ENCODE results near the gene CMC2. TPM values are rescaled to one million over a fixed set of nuclear protein-coding genes. Genes with fewer than 3 reads are reported as not detected.
A peak's percentile ranks its signal among the peaks of the same experiment; 100 is the strongest.

CMC2 gene
- 57.7 and 87.8 TPM in 2 replicates for total RNA-seq (2014; rRNA removed; shearing (Covaris generic))

GRCh38 chr16:81006813-81007695 is at the start of gene CMC2, which contains the start of gene CENPN:
Gene CMC2, minus strand, starts transcription at chr16:81006885. Its CDS starts 9,491 bp downstream, at chr16:80997394.
Gene CENPN, plus strand, starts transcription at chr16:81007214. Its CDS starts 4,726 bp downstream, at chr16:81011940.
- DNase-seq (ENCODE audit: low spot score): peak; percentile 97

DNA sequence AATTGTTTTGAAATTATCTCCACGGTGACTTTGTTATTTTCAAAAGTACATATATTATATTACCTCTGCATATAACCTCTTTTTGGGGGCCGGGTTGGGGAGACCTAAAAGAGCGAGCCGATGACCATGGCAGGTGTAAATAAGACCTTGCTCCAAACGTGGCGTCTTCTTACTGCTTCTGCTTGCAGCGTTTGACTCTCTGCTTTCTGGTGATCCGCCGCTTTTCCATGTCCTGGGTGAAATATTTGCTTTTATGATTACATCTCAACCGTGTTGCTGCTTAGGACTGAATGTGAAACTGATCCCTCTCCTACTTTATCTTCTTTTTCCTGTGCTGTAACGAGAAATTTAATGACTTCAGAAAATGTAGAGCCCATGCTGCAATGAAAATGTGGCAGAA is 47.1 kb upstream of the CMC2 start:
- DNase-seq (ENCODE audit: low spot score): no peak

DNA sequence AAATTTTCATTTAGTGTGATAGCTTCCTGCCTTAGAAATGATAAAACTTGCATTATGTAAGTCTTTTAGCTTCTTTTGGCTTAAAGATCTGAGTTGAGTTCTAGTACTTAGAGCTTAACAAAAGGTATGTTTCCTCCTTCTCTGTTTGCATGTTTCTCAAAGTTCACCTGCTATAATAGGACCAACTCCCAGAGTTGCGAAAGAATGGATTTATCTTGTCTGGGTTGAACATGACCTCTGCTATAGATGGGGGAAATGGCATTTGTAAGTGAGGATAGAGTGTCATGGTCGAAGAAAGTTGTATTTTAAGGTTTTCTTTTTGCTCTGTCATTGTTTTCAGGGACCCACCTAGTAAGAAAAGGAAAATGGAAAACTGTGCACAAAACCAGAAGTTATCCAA is 36.1 kb upstream of the CMC2 start:
- DNase-seq (ENCODE audit: low spot score): no peak

DNA sequence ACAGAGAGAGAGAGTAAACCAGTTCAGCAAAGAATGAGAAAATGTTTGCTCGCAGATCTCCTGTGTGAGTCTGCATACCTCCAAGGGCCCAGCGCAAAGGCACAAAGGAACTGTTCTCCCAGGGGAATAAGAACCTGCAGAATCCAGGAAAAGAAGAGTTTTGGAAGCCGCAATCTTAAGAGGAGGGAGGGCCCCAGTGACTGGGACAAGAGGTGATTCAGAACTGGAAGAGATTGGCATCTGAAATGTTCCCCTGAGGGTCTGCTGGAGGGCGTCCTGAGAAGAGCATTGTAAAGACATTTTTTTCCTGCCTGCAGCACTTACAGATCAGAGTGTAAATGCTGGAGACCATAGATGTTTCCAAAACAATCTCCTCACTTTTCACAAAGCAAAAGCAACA is 35.0 kb upstream of the CMC2 start:
- no peak for DNase-seq (ENCODE audit: low spot score)

DNA sequence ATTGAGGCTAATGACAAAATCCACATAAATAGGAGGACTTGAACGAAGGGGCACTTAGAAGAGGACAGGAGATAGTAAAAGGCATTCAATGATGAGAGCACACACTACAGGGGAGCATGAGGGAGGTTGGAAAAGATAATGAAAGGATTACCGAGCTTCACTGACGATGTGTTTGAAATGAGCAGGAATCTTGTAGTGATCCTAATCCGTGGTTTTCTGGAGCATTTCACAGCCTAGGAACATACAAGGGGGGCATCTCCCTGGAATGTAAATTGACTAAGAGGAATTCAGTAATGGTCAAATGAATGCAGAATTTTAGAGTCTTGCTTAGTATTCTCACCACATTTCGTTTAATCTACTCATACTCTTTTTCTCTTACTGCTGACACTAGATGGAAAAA is 34.2 kb upstream of the CMC2 start:
- no peak for DNase-seq (ENCODE audit: low spot score)

DNA sequence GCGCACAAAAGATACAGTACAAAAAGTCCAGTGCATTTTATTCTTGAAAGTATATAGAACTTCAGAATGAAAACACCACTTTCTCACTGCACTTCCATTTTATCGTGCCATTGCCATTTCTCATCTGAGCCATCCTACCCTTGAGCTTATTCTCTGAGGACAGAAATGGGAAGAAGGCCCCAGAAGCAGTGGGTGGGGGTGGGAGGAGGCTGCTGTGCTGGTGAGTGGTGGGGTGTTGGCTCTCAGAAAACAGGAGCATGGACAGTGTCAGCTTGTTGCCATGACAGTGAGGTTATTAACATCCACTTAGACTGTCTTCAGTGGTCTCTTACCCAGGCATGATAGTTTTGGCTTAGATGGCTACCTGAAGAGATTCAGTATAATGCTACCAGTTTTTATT is 33.4 kb upstream of the CMC2 start:
- no peak for DNase-seq (ENCODE audit: low spot score)

DNA sequence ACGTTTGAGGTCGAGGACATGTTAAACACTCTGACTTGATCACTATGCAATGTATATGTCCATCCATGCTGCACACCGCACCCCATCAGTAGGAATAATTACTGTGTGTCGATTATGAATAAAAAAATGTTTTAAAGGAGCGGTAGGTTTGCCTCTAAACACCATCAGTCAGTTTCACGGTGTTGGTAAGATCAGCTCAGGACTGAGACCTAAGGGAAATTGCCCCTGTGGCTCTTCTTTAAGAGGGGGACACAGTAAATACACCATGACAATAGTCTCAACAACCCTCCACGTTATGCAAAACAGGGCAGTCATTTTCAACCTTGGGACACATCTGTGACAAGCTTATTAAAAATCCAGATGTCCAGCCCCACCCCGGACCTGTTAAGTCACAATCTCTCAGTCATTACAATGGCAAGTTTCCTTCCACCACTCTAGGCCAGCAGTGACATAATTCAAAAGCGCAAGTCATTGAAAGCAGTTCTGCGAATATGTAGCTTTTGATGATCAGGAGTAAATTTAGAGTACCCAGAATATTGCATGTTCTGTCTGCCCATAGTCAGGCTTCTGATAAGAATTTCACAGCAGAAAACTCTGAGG is 30.2 kb upstream of the CMC2 start:
- peak; percentile 23 for DNase-seq (ENCODE audit: low spot score)

DNA sequence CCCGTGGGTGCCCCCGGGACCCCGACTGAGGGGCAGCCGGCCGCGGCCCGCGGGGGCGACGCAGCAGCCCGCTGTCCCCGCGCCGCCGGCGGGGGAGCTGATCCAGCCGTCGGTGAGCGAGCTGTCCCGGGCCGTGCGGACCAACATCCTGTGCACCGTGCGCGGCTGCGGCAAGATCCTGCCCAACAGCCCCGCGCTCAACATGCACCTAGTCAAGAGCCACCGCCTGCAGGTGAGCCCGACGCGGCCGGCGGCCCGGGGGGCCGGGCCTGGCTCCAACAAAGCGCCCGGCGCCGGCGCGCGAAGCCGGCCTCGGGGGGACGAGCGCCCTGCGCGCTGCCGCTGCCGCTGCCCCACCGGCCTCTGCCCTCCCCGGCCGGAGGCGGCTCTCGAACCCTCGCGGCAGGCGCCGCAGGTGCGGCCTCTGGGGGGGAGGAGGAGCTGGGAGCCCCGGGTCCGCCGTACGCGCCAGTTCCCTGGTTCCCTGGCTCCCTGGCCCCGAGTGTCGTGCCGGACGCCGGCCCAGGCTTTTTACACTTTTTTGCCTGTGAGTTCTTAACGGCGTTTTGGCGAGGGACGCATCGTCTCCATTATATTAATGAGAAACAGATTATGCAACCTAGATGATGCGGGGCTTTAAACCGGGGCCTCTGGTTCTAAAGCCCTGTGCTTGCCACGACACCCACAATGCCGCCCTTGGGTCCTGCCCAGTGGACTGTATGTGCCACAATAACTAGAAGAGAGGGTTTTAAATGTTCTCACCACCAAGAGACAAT is 29.5 kb upstream of the CMC2 start:
- DNase-seq (ENCODE audit: low spot score): peak; percentile 32

DNA sequence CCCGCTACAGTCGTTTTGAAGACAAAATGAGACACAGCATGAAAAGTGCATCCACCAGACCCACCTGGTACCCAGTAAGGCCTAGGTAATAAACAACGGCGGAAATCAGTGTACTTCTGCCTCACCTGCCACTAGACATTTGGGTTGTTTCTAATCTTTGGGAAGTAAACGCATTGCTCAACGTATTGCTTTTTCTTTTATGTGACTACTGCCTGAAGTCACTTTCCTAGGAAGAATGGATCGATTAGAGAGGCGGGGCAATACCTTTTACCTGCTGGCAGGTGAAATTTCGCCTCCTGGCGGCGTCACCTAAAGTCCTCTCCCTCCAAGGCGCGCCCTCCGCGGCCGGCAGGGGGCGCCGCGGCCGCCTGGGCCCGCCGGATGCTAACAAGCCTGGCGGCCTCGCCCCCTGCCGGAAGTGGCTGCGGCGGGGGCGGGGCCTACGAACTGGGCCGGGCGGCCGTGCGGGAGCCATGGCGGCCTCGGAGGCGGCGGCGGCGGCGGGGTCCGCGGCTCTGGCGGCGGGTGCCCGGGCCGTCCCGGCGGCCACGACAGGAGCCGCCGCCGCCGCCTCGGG is 28.8 kb upstream of the CMC2 start, which contains the start of gene ATMIN:
Gene ATMIN (plus strand): TSS at position 445 of the 577 bp plus-strand sequence. CDS start 29 bp downstream, at position 474.
- DNase-seq (ENCODE audit: low spot score): peak; percentile 96

- DNase-seq (ENCODE audit: low spot score): no peak
Measured at GRCh38 chr16:81029930-81030604, 23.4 kb upstream of the CMC2 start.

DNA sequence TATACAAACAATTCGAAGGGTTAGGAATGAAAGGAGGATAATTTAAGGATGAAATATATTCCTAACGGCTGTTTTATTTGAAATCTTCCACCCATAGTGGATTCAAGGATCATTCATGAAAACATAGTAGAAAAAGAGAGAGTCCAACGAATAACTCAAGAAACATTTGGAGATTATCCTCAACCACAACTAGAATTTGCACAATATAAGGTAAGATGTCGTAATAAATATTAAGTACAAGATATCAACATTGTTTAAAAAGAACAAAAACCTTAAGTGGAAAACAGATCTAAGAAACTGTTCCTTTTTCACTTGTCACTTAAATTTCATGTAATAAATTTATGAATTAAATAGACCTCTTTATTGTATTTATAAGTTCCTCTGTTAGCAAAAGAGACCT is 19.7 kb upstream of the CMC2 start:
- DNase-seq (ENCODE audit: low spot score): no peak

- DNase-seq (ENCODE audit: low spot score): no peak
Measured at GRCh38 chr16:81018496-81018895, 11.8 kb upstream of the CMC2 start.

GRCh38 chr16:81014672-81015071 is 8.0 kb upstream of the CMC2 start:
- no peak for DNase-seq (ENCODE audit: low spot score)

- no peak for DNase-seq (ENCODE audit: low spot score)
Measured at GRCh38 chr16:81012974-81013373, 6.3 kb upstream of the CMC2 start.

GRCh38 chr16:81008505-81008789 is 1.8 kb upstream of the CMC2 start:
- no peak for DNase-seq (ENCODE audit: low spot score)

DNA sequence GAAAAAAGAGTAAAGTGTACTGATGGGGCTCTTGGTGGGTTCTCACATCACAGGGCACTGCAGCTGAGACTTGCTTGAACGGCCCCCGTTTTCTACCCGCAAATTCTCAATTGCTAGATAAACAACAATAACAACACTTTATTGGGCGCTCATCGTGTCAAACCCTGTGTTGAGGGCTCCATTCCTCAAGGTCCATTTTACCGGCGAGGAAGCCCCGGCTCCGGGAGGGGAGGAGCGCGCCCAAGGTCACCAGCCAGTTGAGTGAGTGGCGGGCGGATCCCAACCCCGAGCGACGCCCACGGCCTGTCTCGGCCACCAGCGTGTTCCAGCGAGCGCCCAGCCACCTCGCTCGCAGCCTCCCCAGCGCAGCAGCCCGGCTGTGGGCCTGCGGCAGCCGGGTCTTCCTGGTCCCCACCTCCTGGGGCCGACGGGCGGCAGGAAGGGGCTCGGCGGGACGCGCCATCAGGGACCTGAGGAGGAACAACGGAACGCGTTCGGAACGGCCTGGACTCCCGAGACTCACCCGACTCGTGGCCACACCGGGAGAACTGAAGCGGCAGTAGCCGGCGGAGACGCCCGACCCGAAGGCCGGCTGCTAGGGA is 373 bp downstream of the CMC2 start:
- peak; percentile 66 for DNase-seq (ENCODE audit: low spot score)

DNA sequence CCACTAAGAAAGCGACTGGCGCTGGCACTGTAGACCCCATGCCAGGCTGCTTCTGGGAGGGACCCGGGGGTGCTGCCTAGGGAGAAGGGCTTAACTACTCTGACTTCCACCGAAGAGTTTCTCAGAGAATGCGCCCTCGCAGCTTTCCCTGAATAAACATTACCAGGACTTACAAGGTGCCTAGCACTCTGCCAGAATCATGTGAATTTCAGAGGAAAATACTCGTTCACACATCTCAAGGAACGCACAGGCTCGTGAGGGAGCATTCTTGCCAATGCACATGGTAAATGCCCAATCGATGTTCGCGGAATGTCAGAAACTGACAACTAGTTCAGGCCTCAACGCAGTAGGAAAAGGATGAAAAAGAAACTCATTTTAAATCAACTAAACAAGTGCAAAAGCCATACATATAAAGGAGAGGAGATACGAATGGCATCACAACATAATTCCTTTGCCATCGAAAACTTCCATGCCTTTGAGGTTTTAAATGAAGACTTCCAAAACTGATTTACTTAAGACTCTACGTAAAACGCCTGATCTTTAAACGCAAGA is 999 bp downstream of the CMC2 start:
- DNase-seq (ENCODE audit: low spot score): peak; percentile 47

DNA sequence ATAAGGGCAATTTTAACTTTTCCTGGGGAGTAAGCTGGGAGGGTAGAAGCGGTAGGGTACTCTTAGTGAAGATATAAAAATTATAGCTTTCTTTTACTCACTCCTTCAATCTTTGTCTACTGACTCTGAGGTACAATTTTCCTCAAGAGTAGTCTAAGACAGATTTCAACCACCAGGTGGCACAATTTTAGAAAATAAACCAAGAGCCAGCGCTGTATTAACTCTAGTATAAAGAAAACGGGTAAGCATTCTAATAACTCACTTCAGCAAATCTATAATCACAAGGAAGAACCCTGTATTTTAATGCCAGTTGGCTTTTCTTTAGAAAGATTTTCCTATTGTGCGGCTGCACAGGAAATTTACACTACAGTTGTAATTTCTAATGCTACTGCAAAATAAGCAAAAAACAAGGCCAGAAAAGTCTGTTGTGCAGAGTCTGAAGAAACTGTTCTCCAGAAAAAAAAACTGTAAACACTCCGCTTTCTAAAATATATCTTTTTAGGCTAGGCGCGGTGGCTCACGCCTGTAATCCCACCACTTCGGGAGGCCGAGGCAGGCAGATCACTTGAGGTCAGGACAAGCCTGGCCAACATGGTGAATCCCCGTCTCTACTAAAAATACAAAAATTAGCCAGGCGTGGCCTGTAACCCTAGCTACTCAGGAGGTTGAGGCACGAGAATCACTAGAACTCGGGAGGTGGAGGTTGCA is 1.9 kb downstream of the CMC2 start:
- peak; percentile 88 for DNase-seq (ENCODE audit: low spot score)

DNA sequence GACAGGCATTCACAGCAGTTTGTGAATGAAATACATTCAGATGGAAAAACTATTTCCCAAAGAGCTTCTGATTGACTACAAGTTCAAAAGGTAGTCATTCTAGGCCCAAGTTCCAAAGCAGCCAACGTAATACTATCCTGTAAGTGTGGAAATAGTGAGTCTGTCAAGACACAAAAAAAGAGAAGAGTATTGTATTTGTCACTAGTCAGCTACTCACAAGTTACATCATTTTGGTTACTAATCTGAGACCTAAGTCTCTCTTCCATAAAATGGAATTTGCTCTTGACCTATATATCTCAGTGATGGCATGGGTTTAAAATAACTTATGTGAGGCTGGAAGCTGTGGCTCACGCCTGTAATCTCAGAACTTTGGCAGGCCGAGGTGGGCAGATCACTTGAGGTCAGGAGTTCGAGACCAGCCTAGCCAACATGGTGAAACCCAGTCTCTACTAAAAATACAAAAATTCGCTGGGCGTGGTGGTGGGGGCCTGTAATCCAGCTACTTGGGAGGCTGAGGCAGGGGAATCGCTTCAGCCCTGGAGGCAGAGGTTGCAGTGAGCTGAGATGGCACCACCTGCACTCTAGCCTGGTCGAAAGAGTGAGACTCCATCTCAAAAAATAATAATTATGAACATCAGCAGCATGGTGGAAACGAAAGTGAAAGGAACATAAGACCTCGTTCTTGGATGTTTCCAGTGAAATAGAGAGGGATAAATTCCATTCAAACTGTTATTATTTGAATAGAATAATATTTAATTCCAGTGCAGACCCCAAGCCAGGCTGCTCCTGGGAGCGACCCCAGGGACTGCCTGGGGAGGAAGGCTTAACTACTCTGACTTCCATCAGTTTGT is 2.9 kb downstream of the CMC2 start:
- DNase-seq (ENCODE audit: low spot score): no peak

Measured in HT-29 (cell line).